Measurements from ENCODE around the gene ZNF292. TPM values are rescaled to one million over a fixed set of nuclear protein-coding genes. Genes with fewer than 3 reads are reported as not detected.

The ZNF292 gene
- total RNA-seq, 4 donors from 2014 or later, result 35.5 to 48.3 (median 43.9) TPM

DNA sequence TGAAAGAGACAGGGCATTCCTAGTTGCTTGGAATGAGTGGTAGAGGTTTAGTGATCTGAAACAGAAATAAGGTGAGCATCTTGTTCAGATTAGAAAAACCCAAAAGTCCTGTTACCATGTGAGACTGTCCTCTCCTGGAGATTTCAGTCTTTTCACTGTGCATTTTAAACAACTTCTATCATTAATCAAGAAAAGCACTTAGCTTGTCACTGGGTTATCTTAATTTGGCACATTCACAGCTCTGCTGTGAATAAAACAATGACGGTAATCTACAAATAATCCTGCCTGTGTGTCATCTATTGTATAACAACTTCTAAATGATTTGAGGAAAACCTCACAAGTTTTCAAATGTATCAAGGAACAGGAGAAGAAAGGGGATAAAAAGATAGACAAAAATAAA lies 157.5 kb downstream of the ZNF292 start:
- no peaks in the 10 kb centered on the region for H3K9me3 ChIP-seq
- no peak for DNase-seq (ENCODE audit: low spot score in 2 of 2)
- 52 to 54% methylated on average over 1 of the region's 1 CpG for WGBS, 2 donors
- no peaks in the 10 kb centered on the region for H3K27me3 ChIP-seq
- H3K4me3 ChIP-seq, result no peak overlapping the region
- TF ChIP-seq, protein P1, sequence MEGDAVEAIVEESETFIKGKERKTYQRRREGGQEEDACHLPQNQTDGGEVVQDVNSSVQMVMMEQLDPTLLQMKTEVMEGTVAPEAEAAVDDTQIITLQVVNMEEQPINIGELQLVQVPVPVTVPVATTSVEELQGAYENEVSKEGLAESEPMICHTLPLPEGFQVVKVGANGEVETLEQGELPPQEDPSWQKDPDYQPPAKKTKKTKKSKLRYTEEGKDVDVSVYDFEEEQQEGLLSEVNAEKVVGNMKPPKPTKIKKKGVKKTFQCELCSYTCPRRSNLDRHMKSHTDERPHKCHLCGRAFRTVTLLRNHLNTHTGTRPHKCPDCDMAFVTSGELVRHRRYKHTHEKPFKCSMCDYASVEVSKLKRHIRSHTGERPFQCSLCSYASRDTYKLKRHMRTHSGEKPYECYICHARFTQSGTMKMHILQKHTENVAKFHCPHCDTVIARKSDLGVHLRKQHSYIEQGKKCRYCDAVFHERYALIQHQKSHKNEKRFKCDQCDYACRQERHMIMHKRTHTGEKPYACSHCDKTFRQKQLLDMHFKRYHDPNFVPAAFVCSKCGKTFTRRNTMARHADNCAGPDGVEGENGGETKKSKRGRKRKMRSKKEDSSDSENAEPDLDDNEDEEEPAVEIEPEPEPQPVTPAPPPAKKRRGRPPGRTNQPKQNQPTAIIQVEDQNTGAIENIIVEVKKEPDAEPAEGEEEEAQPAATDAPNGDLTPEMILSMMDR (IDR thresholded peaks at IDR 0.05), result no peak
- TF ChIP-seq EP300 (IDR thresholded peaks at IDR 0.05), result no peak
- no peak for TF ChIP-seq POLR2A (IDR thresholded peaks at IDR 0.05)
- no peaks in the 10 kb centered on the region for H3K36me3 ChIP-seq
- no peaks in the 10 kb centered on the region for H3K4me1 ChIP-seq
- no peak overlapping the region for H3K27ac ChIP-seq

Other genes with a start within 250 kb of the ZNF292 start
- not detected for gene HTR1E, start 218.0 kb upstream of the ZNF292 start, total RNA-seq
- not detected for gene CGA, start 60.5 kb upstream of the ZNF292 start, total RNA-seq
- gene SMIM8, start 167.0 kb downstream of the ZNF292 start, total RNA-seq, result 10 to 100 TPM; 10.0 to 25.1 (median 11.9) TPM
- gene GJB7, start 173.7 kb downstream of the ZNF292 start, total RNA-seq, result not detected
- gene C6orf163, start 189.2 kb downstream of the ZNF292 start, total RNA-seq, result 1 to 10 TPM; 2.2 to 4.5 (median 3.3) TPM

All from tibial nerve (tissue), 4 donors.